LHCN-M2 (cell line): ENCODE results near the gene FXN. TPM values are rescaled to one million over a fixed set of nuclear protein-coding genes. Genes with fewer than 3 reads are reported as not detected.
"Not testable (repeated sequence)": the region's sequence is repeated elsewhere in the genome, so short reads cannot be mapped to it uniquely, and the experiment has no call there.

ENCODE experiments used
- DNase-seq: peaks from one replicate; pipeline ENCODE4 v3.0.0-alpha.2; 2012; ENCODE audit warnings: low read depth
- total RNA-seq: library from RNA; depleted of rRNA; stranded (reverse); fragments of >200 nt; gene quantifications from 2 replicates; pipeline ENCODE4 v1.2.3, GENCODE V29; 2014

FXN gene
- total RNA-seq, 1 experiment from 2014 or later = 11.1 TPM

- DNase-seq = no peak
Observed at GRCh38 chr9:69023650-69024049, 11.9 kb upstream of the FXN start.

- peak; percentile 37 for DNase-seq
Observed at GRCh38 chr9:69027355-69028097, 8.0 kb upstream of the FXN start.

GRCh38 chr9:69028754-69029153 lies 6.8 kb upstream of the FXN start:
- DNase-seq = no peak

GRCh38 chr9:69029535-69029934 lies 6.0 kb upstream of the FXN start:
- no peak for DNase-seq

- DNase-seq = no peak
Observed at GRCh38 chr9:69030851-69031645, 4.5 kb upstream of the FXN start.

GRCh38 chr9:69034071-69034470 lies 1.5 kb upstream of the FXN start:
- DNase-seq = no peak

GRCh38 chr9:69036309-69036708 lies 757 bp downstream of the FXN start:
- DNase-seq = no peak

GRCh38 chr9:69036799-69037198 lies 1.2 kb downstream of the FXN start:
- DNase-seq = no peak

- no peak for DNase-seq
Observed at GRCh38 chr9:69040646-69041045, 5.1 kb downstream of the FXN start.

GRCh38 chr9:69044240-69045219 lies 9.0 kb downstream of the FXN start:
- peak; percentile 32 for DNase-seq

GRCh38 chr9:69045821-69046220 lies 10.3 kb downstream of the FXN start:
- DNase-seq = no peak

GRCh38 chr9:69046723-69047122 lies 11.2 kb downstream of the FXN start:
- DNase-seq = no peak

GRCh38 chr9:69047371-69047770 lies 11.8 kb downstream of the FXN start:
- no peak for DNase-seq

- no peak for DNase-seq
Observed at GRCh38 chr9:69049094-69049493, 13.5 kb downstream of the FXN start.

GRCh38 chr9:69050936-69051335 lies 15.4 kb downstream of the FXN start:
- DNase-seq = not testable (repeated sequence)

GRCh38 chr9:69054989-69055388 lies 19.4 kb downstream of the FXN start:
- no peak for DNase-seq

- DNase-seq = peak; percentile 54
Observed at GRCh38 chr9:69056191-69056815, 20.8 kb downstream of the FXN start.

- no peak for DNase-seq
Observed at GRCh38 chr9:69058101-69058500, 22.5 kb downstream of the FXN start.

- no peak for DNase-seq
Observed at GRCh38 chr9:69060766-69061165, 25.2 kb downstream of the FXN start.

GRCh38 chr9:69062195-69062594 lies 26.6 kb downstream of the FXN start:
- DNase-seq = no peak

- no peak for DNase-seq
Observed at GRCh38 chr9:69063839-69064238, 28.3 kb downstream of the FXN start.
